Upper lobe of right lung (tissue), 1 donor: ENCODE results near the gene ECI1. TPM values are rescaled to one million over a fixed set of nuclear protein-coding genes. Genes with fewer than 3 reads are reported as not detected.

Experiments
- ATAC-seq: fragments of 200-7000 bp; cut with Tn5 transposase; one replicate; pipeline ENCODE4 v1.9.1; 2020; ENCODE audit warnings: mild to moderate bottlenecking, moderate library complexity
- DNase-seq: peaks from one replicate; pipeline ENCODE4 v3.0.0-alpha.2; 2020
- H3K27ac ChIP-seq: fragments of 200-600 bp; one replicate; pipeline ENCODE4 v1.8.0; 2022
- H3K27me3 ChIP-seq: fragments of 200-600 bp; one replicate; pipeline ENCODE4 v1.8.0; 2022; ENCODE audit warnings: mild to moderate bottlenecking
- H3K36me3 ChIP-seq: fragments of 200-600 bp; one replicate; pipeline ENCODE4 v1.8.0; 2022
- H3K4me1 ChIP-seq: fragments of 200-600 bp; one replicate; pipeline ENCODE4 v1.8.0; 2022
- H3K4me3 ChIP-seq: fragments of 200-600 bp; one replicate; pipeline ENCODE4 v1.8.0; 2022; ENCODE audit warnings: mild to moderate bottlenecking
- H3K9me3 ChIP-seq: fragments of 200-600 bp; one replicate; pipeline ENCODE4 v1.8.0; 2022
- CTCF ChIP-seq: fragments of 200-600 bp; IDR thresholded peaks from one replicate; pipeline ENCODE4 v1.8.0; 2022; ENCODE audit warnings: antibody characterized with exemption
- intact Hi-C: fragments of 100-400 bp; cut with DNase I; formaldehyde crosslinking; loops from one replicate; pipeline ENCODE4 v1.11.0; 2022
- total RNA-seq: library from RNA; stranded (reverse); fragmentation: NEBNext Ultra II Directional; extraction: Animal tissue kit (Norgen Biotek cat#: 25700); gene quantifications from one replicate; pipeline ENCODE4 v1.2.1, GENCODE V29; 2021
- donor health status: DM: no; HTN: yes; CAD: no; lungs with severe emphysema.

The ECI1 gene
- total RNA-seq, 1 donor from 2014 or later, result 46.2 TPM

- Histone ChIP-seq H3K27me3 (peaks cover 24% of the 10 kb centered on the region), H3K36me3 (peaks cover 40% of the 10 kb centered on the region), H3K4me3 (no peak overlapping the region), H3K9me3 (no peaks in the 10 kb centered on the region), H3K27ac (no peak overlapping the region), H3K4me1 (peaks cover 17% of the 10 kb centered on the region)
- intact Hi-C loops, result no loop called here
- no peak for TF ChIP-seq CTCF
- DNase-seq (no peak), ATAC-seq (peak; percentile 6)
These were observed 13.8 kb downstream of the ECI1 start for GRCh38 chr16:2237493-2238149.

- H3K4me3 ChIP-seq, result no peak overlapping the region
These were observed 14.3 kb downstream of the ECI1 start for GRCh38 chr16:2237102-2237482.

GRCh38 chr16:2236337-2237101 lies 14.9 kb downstream of the ECI1 start, which contains the start of gene DNASE1L2:
DNASE1L2 (plus strand) TSS chr16:2236444; CDS start chr16:2236817, 373 bp downstream.
- ATAC-seq (peak; percentile 17), DNase-seq (no peak)
- Histone ChIP-seq H3K9me3 (no peaks in the 10 kb centered on the region), H3K36me3 (peaks cover 43% of the 10 kb centered on the region), H3K27me3 (peaks cover 24% of the 10 kb centered on the region), H3K27ac (no peak within 1 kb of the TSS), H3K4me1 (peaks cover 17% of the 10 kb centered on the region), H3K4me3 (peak within 1 kb of the TSS; percentile 8)
- intact Hi-C loops, result no loop called here
- no peak for TF ChIP-seq CTCF

More at GRCh38 chr16:2237102-2237482, 14.3 kb downstream of the ECI1 start:
- H3K4me1 ChIP-seq, result peaks cover 17% of the 10 kb centered on the region
- TF ChIP-seq CTCF, result no peak
- peaks cover 24% of the 10 kb centered on the region for H3K27me3 ChIP-seq
- DNase-seq (no peak), ATAC-seq (no peak)
- H3K36me3 ChIP-seq, result peaks cover 40% of the 10 kb centered on the region
- H3K27ac ChIP-seq, result no peak overlapping the region
- H3K9me3 ChIP-seq, result no peaks in the 10 kb centered on the region
- intact Hi-C loops, result no loop called here

GRCh38 chr16:2235695-2236336 lies 15.6 kb downstream of the ECI1 start:
- H3K27ac ChIP-seq, result no peak overlapping the region
- H3K4me3 ChIP-seq, result no peak overlapping the region
- H3K4me1 ChIP-seq, result peaks cover 17% of the 10 kb centered on the region
- peaks cover 24% of the 10 kb centered on the region for H3K27me3 ChIP-seq
- no peak for ATAC-seq
- H3K9me3 ChIP-seq, result no peaks in the 10 kb centered on the region
- intact Hi-C loops, result no loop called here
- H3K36me3 ChIP-seq, result peaks cover 45% of the 10 kb centered on the region
- TF ChIP-seq CTCF, result no peak
- no peak for DNase-seq

GRCh38 chr16:2235234-2235651 lies 16.1 kb downstream of the ECI1 start:
- H3K4me3 ChIP-seq, result no peak overlapping the region
- H3K27ac ChIP-seq, result no peak overlapping the region
- H3K9me3 ChIP-seq, result no peaks in the 10 kb centered on the region
- DNase-seq, result no peak
- H3K36me3 ChIP-seq, result peaks cover 47% of the 10 kb centered on the region
- peaks cover 24% of the 10 kb centered on the region for H3K27me3 ChIP-seq
- TF ChIP-seq CTCF, result no peak
- H3K4me1 ChIP-seq, result peaks cover 17% of the 10 kb centered on the region
- intact Hi-C loops, result no loop called here
- ATAC-seq, result no peak
